HG03457 (cell line): Measurements from ENCODE around the gene SPDEF.

Source experiments
- ATAC-seq: cut with Tn5 transposase; IDR thresholded peaks from one replicate; pipeline ENCODE4 v1.9.1; 2021; ENCODE audit warnings: moderate number of reproducible peaks; ENCODE audit not compliant: unreplicated experiment

The SPDEF gene

DNA sequence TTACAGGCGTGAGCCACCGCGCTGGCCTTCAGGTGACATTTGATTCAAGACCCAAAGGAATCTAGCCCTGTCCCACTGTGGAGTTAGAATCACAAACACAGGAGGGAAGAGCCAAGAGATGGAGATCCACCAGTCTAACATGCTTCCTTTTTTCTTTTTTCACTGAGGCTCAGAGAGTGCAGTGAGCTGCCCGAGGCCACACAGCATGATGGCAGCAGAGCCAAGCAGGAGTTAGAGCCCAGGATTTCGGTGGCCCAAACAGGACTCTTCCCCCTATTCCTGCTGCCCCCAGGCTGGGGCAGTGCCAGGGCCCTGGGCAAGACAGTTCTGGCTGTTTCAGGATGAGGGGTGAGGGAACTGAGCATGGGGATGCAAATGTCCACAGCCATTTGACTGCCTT, 8.1 kb upstream of the SPDEF start:
- ATAC-seq, result no peak

DNA sequence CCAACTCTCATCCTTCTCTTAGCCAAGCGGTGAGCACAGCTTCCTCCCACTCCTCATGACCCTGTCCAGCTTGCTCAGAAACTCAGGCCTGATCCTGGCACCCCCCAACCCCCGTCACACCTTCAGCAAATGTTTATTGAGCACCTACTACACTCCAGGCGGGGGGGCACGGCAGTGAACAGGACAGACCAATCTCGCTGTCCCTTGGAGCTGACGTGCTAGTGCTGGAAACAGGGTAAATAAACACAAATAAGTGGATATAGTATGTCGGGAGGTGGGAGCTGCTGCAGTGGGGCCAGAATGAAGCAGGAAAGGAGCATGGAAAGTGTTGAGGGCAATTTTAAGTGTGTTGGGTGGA, 7.4 kb upstream of the SPDEF start:
- ATAC-seq, result no peak

- no peak for ATAC-seq
These were observed 6.9 kb upstream of the SPDEF start for GRCh38 chr6:34562861-34563512.

DNA sequence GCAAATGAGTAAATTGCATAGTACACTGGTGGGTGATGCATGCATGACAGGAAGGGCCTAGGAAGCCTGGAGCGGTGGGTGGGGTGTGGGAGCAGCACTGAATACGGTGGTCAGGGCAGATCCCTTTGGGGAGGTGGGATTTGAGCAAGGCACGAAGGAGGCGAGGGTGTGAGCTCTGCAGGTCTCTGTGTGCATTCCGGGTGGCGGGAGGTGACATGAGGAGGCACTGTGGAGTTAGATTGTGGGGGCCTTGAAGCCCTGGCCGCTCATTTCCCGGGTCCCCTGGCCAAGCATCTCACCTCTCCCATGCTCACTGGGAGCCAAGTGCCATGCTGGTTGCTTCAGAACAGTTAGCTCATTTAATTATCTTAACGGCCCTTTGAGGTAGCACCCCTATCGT, 6.2 kb upstream of the SPDEF start:
- no peak for ATAC-seq

DNA sequence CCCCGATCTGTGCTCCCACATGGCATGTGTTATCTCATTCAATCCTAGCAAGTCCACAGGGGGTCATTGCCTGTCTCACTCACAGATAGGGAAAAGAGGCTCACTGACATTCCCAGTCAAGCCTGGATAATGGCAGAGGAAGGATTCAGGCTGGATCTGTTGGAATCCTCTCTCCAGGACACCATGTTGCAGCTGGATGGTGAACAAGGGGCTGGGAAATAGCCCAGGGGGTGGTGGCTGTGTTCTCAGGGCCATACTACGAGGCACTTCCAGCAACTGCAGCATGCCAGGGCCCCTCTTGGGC, 5.0 kb upstream of the SPDEF start:
- no peak for ATAC-seq

- no peak for ATAC-seq
These were observed 4.5 kb upstream of the SPDEF start for GRCh38 chr6:34560366-34561226.

DNA sequence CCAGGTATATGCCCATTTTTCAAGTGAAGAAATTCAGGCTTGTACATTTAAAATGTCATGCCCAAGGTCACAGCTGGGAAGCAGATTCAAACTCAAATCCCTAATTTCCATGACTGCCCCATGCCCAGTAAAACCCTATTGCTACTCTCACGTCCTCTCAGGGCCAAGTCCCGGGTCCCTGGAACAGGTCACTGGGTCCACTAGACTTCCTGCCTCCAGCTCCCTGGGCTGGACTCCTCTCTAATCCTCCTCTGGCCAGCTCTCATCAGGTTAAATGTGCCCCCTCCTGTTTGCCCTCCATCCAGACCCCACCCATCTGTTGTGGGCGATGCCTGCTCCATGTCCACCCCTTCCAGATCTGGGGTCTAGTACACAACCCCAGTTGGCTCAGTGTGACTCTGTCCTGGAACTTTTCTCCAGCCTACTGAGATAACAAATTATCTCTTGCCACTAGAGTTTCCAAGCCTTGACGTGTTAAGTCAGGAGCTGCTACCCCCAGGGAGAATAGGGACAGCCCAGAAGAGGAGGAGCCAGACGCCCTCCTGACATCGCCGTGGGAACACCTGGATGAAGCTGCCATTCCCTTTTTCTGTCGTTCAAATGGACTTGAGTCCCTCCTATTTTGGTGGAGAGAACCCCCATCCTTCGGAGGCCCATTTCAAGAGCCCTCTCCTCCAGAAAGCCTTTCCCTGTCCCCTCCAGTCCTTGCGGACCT, 3.7 kb upstream of the SPDEF start:
- ATAC-seq, result no peak

- ATAC-seq, result no peak
These were observed 2.1 kb upstream of the SPDEF start for GRCh38 chr6:34558172-34558714.

DNA sequence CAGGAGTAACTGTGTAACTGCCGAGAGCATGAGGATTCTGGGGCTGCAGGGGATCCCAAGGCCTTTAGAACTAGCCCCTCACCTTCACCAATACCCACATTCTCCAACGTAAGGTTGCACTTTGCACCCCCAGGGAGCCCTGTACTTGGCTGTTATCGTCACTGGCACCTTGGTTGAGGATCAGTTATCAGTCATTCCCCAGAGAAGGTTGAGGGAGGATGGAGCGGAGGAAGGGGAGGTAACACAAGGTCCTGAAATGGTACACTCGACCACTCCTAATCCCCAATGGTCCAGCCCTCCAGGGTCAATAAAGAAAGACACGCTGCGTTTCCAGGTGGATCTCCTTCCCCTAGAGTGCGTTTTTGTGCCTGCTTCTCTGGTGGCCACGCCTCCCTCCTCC, 1.1 kb upstream of the SPDEF start:
- no peak for ATAC-seq

GRCh38 chr6:34556493-34556892, 364 bp upstream of the SPDEF start:
- ATAC-seq, result no peak

GRCh38 chr6:34555328-34555727, 801 bp downstream of the SPDEF start:
- no peak for ATAC-seq

GRCh38 chr6:34555007-34555322, 1.2 kb downstream of the SPDEF start:
- no peak for ATAC-seq

- no peak for ATAC-seq
These were observed 1.7 kb downstream of the SPDEF start for GRCh38 chr6:34554291-34555006.

DNA sequence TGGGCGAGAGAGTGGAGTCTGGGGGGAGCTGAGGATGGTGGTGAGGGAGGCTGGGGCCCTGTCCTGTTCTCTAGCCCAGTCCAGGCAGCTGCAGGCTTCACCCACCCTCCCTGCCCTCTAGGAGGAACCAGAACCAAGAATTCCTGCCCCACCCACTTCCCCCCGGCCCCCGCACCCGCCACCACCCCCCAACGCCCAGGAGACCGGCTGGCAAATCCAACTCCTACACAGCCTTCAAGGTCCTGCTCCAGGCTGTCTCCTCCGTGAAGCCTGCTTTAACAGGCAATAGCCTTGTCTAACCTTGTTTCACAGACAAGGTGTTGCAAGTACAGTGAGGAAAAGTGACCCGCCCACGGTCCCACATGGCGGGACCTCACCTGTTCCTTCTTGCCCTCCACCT, 2.4 kb downstream of the SPDEF start:
- ATAC-seq, result no peak

- no peak for ATAC-seq
These were observed 3.0 kb downstream of the SPDEF start for GRCh38 chr6:34553146-34553545.

DNA sequence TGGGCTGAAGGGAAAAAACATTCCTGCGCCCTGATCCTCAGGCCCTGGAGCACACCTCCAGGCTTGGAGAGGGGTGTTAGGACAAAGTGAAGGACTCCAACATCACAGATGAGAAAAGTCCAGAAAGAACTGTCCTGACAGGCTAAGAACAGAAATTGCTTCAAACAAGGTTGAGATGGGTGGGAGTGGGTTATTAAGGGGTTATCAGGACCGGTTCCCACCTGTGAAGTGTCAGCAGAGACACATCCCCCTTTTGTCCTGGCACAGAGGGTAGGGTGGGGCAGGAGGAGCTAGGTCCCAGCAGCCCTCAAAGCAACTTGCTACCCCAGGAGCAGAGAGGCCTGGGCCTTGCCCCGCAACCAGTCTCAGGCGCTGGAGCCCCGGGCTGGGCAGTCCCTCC, 3.5 kb downstream of the SPDEF start:
- no peak for ATAC-seq

DNA sequence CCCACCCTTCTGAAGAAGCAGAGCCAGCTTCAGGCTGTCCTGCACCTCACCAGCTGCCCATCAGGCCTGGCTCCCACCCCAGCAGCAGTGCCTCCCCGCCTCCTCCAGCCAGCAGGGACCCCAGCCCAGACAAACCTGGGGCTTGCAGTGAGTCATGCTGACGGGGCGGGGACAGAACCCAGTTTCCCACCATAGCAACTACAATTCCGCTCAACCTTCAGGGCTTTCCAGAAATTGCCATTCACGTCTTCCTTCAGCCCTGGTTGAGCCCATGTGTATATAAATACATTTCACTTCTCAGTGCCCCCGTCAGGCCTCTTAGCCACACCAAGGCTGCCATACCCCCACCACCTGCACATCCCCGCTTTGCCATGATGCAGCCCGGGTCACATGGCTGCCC, 4.4 kb downstream of the SPDEF start:
- ATAC-seq, result no peak

- ATAC-seq, result no peak
These were observed 6.3 kb downstream of the SPDEF start for GRCh38 chr6:34549804-34550202.

- ATAC-seq, result no peak
These were observed 6.9 kb downstream of the SPDEF start for GRCh38 chr6:34549026-34549803.
